KMS-11 (cell line): Measurements from ENCODE around the gene CELF1.

Experiments
- H2AFZ ChIP-seq: fragments of 200-600 bp; sonication (generic); 2 replicates; pipeline ENCODE4 v1.6.1; 2016; ENCODE audit warnings: antibody characterized with exemption, mixed run types, low read depth
- H3K27ac ChIP-seq: fragments of 200-600 bp; sonication (generic); 2 replicates; pipeline ENCODE4 v1.6.1; 2016; ENCODE audit warnings: mild to moderate bottlenecking, mixed run types
- H3K27me3 ChIP-seq: fragments of 200-600 bp; sonication (generic); 2 replicates; pipeline ENCODE4 v1.6.1; 2017; ENCODE audit warnings: mild to moderate bottlenecking, low read depth, mixed run types, moderate library complexity; ENCODE audit not compliant: insufficient read depth
- H3K36me3 ChIP-seq: fragments of 200-600 bp; sonication (generic); 2 replicates; pipeline ENCODE4 v1.6.1; 2017; ENCODE audit warnings: mild to moderate bottlenecking, mixed run types; ENCODE audit not compliant: insufficient read depth
- H3K4me1 ChIP-seq: fragments of 200-600 bp; sonication (generic); 2 replicates; pipeline ENCODE4 v1.6.1; 2016; ENCODE audit warnings: mild to moderate bottlenecking, low read depth, mixed run types; ENCODE audit not compliant: poor library complexity, severe bottlenecking
- H3K4me2 ChIP-seq: fragments of 200-600 bp; sonication (generic); 2 replicates; pipeline ENCODE4 v1.7.0; 2016; ENCODE audit warnings: mild to moderate bottlenecking, mixed run types
- H3K4me3 ChIP-seq: fragments of 200-600 bp; sonication (generic); IDR thresholded peaks from 2 replicates; pipeline ENCODE4 v1.6.1; 2017; ENCODE audit warnings: low read depth, low read length, mixed read lengths; ENCODE audit not compliant: insufficient read depth
- H3K79me2 ChIP-seq: fragments of 200-600 bp; sonication (generic); 2 replicates; pipeline ENCODE4 v1.6.1; 2016; ENCODE audit warnings: low read depth, mixed run types; ENCODE audit not compliant: insufficient read depth
- H3K9ac ChIP-seq: fragments of 200-600 bp; sonication (generic); 2 replicates; pipeline ENCODE4 v1.6.1; 2016; ENCODE audit warnings: mild to moderate bottlenecking, mixed run types
- H4K20me1 ChIP-seq: fragments of 200-600 bp; sonication (generic); 2 replicates; pipeline ENCODE4 v1.6.1; 2016; ENCODE audit warnings: mild to moderate bottlenecking, mixed run types; ENCODE audit not compliant: insufficient read depth
- TF ChIP-seq, protein P1 (sequence below): fragments of 200-600 bp; sonication (generic); conservative IDR thresholded peaks from 2 replicates; pipeline ENCODE4 v1.6.1; 2017; ENCODE audit warnings: low read depth, mild to moderate bottlenecking, antibody characterized with exemption, low read length, moderate library complexity, mixed read lengths

The CELF1 gene

DNA sequence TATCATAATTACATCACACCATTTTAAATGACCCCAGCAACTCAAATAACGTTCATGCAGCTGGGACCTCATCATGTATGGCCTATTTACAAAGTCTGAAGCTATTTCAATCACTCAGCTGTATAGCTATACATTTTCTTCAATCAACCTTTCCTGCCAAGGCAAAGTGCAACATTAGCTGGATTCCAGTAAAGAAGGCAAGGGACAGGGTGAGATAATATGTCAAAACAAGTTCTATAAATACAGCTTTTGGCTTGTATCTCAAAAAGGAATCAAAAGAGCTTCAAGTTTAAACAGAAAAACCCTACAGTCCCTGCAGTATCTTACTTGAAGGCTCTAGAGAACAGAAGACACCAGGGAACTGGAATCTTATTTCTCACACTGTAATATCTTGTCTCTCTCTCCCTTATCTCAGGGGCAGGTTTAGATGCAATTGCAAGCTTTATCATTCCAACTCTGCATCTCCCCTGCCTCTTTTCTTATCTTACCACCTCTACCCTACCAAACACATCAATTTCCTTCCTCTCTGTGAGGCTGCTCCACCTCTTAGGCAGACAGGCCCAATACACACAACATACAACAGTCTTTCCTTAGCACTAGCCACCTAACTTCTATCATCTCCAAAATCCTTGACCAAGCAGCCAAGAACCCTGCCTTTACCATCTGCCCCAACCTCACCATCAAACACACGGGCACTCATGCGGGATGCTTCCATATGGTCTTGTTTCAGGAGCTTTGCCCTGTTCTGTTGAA, 34.5 kb downstream of the CELF1 start:
- Histone ChIP-seq H3K4me1 (peaks cover 94% of the 10 kb centered on the region), H3K9ac (no peak overlapping the region), H3K27me3 (no peaks in the 10 kb centered on the region), H3K27ac (no peak overlapping the region; the same call in 1 of the 2 replicates), H3K4me2 (no peak overlapping the region; the same call in 1 of the 2 replicates), H3K79me2 (peaks cover 97% of the 10 kb centered on the region), H2AFZ (no peak overlapping the region), H3K4me3 (no peak overlapping the region), H4K20me1 (peaks cover 59% of the 10 kb centered on the region), H3K36me3 (no peaks in the 10 kb centered on the region)
- TF ChIP-seq, protein P1, sequence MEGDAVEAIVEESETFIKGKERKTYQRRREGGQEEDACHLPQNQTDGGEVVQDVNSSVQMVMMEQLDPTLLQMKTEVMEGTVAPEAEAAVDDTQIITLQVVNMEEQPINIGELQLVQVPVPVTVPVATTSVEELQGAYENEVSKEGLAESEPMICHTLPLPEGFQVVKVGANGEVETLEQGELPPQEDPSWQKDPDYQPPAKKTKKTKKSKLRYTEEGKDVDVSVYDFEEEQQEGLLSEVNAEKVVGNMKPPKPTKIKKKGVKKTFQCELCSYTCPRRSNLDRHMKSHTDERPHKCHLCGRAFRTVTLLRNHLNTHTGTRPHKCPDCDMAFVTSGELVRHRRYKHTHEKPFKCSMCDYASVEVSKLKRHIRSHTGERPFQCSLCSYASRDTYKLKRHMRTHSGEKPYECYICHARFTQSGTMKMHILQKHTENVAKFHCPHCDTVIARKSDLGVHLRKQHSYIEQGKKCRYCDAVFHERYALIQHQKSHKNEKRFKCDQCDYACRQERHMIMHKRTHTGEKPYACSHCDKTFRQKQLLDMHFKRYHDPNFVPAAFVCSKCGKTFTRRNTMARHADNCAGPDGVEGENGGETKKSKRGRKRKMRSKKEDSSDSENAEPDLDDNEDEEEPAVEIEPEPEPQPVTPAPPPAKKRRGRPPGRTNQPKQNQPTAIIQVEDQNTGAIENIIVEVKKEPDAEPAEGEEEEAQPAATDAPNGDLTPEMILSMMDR: no peak

DNA sequence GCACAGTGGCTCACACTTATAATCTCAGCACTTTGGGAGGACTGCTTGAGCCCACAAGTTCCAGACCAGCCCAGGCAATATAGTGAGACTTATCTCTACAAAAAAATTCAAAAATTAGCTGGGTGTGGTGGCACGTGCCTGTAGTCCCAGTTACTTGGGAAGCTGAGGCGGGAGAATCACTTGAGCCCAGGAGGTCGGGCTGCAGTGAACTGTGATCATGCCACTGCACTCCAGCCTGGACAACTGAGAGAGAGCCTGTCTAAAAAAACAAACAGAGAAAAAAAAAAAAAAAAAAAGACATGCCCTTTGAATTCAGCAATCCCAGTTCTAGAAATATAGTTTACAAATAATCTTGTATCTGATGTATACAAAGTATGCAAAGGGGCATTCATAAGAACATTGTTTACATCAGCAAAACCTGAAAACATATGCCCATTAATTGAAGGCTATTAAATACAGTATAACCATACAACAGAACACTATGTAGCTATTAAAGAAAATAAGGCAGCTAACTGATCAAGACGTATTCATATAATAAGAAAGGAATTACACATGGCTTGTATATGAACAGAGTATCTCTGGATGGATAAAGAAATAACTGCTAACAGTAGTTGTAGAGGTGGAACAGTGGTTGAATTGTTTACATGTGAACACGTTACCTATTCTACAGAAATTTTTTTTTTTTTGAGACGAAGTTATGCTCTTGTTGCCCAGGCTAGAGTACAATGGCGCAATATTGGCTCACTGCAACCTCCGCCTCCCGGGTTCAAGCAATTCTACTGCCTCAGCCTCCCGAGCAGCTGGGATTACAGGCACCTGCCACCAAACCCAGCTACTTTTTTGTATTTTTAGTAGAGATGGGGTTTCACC, 35.7 kb downstream of the CELF1 start:
- Histone ChIP-seq H3K4me3 (no peak overlapping the region), H3K27me3 (no peaks in the 10 kb centered on the region), H3K4me2 (peak overlapping the region; percentile 29), H4K20me1 (peaks cover 57% of the 10 kb centered on the region), H3K27ac (no peak overlapping the region), H3K9ac (no peak overlapping the region), H3K36me3 (no peaks in the 10 kb centered on the region), H3K4me1 (peaks cover 82% of the 10 kb centered on the region), H3K79me2 (peaks cover 96% of the 10 kb centered on the region), H2AFZ (no peak overlapping the region)
- TF ChIP-seq, protein P1: no peak

DNA sequence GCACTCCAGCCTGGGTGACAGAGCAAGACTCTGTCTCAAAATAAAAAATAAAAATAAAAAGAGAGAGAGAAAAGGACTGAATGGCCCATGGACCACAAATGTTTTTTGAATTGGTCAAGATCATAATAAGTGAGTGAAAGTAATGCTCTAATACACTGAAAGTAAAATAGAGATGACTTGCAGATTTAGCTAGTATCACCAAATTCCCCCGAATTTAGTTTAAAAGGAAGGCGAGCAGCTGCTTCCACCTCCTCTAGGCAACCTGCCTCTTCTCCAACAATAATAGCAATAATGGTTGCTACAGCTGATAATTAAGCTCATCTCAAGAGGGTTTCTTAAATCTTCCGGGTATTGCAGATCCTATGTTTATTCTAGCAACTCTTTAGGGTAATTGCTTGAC, 36.8 kb downstream of the CELF1 start:
- Histone ChIP-seq H3K27ac (peak overlapping the region; percentile 11; the same call in 1 of the 2 replicates), H3K4me2 (peak overlapping the region; percentile 29; the same call in 1 of the 2 replicates), H2AFZ (no peak overlapping the region), H3K9ac (no peak overlapping the region), H3K4me3 (no peak overlapping the region), H3K27me3 (no peaks in the 10 kb centered on the region), H3K36me3 (no peaks in the 10 kb centered on the region), H3K79me2 (peaks cover 94% of the 10 kb centered on the region), H3K4me1 (peaks cover 71% of the 10 kb centered on the region), H4K20me1 (peaks cover 57% of the 10 kb centered on the region)
- TF ChIP-seq, protein P1: no peak

DNA sequence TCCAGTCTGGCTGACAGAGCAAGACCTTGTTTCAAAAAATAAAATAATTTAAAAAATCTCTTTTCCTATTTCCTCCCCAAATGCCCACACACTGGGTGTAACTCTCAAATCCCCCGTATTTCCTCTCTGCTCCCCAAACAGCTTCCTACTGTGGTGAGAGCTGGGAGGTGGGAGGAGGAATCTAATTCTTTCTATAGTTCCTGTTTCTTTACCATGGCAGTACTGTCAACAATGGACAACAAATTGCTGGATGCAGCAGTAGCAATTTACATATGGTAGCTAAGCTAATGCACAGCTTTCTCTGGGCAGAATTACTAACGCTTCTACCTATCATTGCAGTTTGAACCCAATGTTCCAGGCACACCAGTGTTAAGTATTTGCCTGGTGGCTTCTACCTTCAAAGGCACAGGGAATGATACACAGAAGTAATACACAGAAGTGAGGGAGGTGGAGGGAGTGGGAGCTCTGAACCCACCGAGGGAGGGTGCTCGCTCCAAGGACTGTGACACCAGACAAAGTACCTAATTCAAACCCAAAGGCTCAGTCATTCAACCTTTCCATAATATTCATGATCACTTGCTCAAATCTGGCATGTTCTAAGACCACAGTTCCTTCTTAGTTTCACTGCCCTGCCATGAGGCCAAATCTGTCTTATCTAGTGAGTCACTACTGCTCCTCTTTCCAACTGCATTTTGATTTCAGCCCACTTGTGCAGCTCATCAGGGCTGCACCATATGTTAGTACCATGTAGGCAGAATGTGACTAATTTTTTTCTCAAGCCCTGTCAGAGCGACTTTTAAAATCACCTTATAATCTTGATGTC, 37.9 kb downstream of the CELF1 start:
- peaks cover 67% of the 10 kb centered on the region for H3K4me1 ChIP-seq
- no peaks in the 10 kb centered on the region for H3K36me3 ChIP-seq
- no peak overlapping the region for H3K9ac ChIP-seq
- H2AFZ ChIP-seq: no peak overlapping the region
- no peak overlapping the region; the same call in 1 of the 2 replicates for H3K4me2 ChIP-seq
- peaks cover 56% of the 10 kb centered on the region for H4K20me1 ChIP-seq
- no peak overlapping the region for H3K27ac ChIP-seq
- no peaks in the 10 kb centered on the region for H3K27me3 ChIP-seq
- H3K4me3 ChIP-seq: no peak overlapping the region
- peaks cover 94% of the 10 kb centered on the region for H3K79me2 ChIP-seq
- TF ChIP-seq, protein P1: no peak
